Left lobe of liver (tissue), 2 donors: ENCODE measurements around the gene GCNT2. TPM values are rescaled to one million over a fixed set of nuclear protein-coding genes. Genes with fewer than 3 reads are reported as not detected.
"Not testable (repeated sequence)": the region's sequence is repeated elsewhere in the genome, so short reads cannot be mapped to it uniquely, and the experiment has no call there.

Experiments
- ATAC-seq: fragments of 200-7000 bp; cut with Tn5 transposase; one replicate; pipeline ENCODE4 v1.9.1; 2020; ENCODE audit warnings: mild to moderate bottlenecking, moderate library complexity
- DNase-seq: peaks from one replicate; pipeline ENCODE4 v3.0.0-alpha.2; 2020; ENCODE audit warnings: low spot score
- total RNA-seq: library from RNA; stranded (reverse); gene quantifications from one replicate; pipeline ENCODE4 v1.2.1, GENCODE V29; 2021
- donor health status: DM: no; HTN: no; CAD: no; lungs with moderate emphysema.
- donor health status: DM: no; HTN: yes; CAD: no.

GCNT2 gene
- total RNA-seq, 1 donor from 2014 or later: 9.4 TPM

DNA sequence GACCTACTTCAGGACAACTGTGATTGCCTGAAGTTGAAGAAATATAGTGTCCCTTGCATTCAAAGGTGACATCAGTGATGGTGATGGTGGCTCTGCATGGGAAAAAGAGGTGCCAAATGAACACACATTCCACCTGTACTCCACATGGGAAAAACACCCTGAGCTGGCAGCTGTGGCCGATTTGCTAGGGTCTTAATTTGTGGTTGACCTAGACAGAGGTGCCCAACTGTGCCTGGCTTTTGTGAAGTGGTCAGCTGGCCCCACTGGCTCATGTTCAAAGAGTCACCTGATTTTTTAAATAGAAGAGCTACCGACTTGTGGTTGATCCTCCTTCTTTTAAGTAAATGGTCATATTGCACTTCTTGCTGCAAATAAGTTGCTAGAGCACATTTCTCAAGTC is 7.6 kb upstream of the GCNT2 start:
- ATAC-seq: no peak
- no peak for DNase-seq

DNA sequence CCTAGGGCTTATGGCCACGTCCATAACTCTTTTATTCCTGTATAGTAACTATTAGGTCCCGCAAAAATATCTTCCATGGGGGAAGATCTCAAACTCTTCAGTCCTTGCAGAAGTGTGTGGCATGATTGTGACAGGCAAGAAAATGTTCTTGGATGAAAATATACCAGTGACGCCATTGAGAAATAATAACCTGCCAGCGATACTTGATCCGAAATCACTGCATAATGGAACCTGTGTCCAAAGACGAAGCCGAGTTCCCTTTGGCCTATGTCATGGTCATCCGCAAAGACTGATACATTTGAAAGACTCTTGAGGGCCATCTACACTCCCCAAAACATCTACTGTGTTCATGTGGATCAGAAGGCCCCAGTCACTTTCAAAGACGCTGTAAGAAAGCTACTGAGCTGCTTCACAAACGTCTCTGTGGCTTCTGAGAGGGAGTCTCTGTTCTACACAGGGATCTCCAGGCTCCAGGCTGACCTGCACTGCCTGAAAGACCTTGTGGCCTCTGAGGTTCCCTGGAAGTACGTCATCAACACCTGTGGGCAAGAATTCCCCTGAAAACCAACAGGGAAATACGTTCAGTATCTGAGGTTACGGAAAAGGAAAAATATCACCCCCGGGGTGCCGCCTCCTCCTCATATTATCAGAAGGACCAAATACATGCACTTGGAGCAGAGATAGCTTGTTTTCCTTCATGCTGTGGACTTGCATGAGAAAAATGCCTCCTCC is 6.9 kb upstream of the GCNT2 start:
- ATAC-seq (no peak), DNase-seq (no peak)

DNA sequence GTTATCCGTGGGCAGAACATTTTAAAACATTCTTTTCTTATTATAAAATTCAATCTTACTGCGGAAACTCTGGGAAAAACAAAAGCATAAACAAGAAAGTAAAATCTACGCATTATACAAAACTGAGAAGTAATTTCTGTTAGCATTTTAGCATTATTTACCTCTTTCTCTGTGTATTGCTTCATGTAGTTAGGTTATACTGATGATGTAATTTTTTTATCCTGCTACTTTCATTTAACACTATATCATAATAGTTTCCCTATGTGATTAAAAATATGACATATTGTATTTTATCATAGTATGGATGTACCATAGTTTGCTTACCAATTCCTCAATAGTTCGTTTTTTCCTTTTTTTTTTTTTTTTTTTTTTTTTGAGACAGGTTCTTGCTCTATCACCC is 4.2 kb upstream of the GCNT2 start:
- ATAC-seq (no peak), DNase-seq (no peak)

DNA sequence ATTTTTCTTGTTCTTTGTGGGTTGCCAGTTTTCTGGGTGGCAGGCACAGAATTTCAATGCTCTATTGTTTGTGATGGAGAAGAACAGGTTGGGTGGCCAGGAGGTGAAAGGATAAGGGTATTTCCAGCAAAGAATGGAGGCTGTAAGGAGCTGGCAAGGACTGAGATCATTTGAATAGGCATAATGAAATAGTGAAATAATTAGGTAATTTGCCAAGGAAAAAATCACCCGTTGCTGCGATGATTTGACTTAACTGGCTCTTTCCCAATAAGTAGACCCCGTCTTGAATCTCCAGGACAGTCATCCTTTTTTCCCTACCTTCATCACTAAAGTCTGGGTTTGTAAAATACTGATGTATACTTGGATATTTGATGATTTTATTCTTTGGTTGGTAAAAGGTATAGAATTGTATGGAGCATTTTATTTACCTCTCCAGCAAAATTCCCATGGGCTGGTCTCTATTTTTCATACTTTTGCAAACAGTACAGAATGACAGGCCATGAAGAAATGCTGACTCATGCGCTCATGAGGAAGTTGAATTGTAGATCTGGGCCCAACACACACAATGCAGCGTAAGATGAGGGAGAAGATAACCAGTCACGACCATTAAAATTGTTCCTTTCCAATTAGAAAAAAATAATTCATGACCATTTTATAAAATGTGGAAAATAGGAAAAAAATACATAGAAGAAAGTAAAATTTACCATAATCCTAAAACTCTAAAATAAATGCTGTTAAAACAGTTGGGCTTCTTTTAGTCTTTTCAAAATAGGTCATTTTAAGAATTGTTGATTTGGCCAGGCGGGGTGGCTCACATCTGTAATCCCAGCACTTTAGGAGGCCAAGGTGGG is 2.4 kb upstream of the GCNT2 start:
- DNase-seq (no peak), ATAC-seq (peak; percentile 39)

DNA sequence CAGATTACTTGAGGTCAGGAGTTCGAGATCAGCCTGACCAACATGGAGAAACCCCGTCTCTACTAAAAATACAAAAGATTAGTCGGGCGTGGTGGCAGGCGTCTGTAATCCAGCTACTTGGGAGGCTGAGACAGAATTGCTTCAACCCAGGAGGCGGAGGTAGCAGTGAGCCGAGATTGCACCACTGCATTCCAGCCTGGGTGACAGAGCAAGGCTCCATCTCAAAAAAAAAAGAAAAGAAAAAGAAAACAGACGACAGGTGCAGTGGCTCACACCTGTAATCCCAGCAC is 1.8 kb upstream of the GCNT2 start:
- not testable (repeated sequence) for ATAC-seq, DNase-seq

DNA sequence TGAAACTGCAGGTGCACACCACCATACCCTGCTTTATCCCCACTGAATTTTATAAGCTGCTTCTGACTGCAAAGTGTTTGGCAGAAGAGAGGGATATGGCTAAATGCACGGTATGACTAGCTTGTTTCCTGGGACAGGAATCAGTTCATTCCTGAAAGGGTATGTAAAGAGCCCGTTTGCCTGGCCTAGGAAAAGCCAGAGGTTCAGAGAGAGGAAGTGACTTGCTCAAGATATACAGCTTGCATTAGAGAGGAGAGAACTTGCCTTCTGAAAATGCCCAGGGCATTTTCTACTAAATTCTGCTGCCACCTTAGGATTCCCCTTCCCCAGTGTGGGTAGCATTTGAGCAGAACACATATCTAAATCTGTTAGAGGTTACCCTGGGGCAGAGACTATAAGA is 683 bp upstream of the GCNT2 start:
- DNase-seq: no peak
- ATAC-seq: no peak

DNA sequence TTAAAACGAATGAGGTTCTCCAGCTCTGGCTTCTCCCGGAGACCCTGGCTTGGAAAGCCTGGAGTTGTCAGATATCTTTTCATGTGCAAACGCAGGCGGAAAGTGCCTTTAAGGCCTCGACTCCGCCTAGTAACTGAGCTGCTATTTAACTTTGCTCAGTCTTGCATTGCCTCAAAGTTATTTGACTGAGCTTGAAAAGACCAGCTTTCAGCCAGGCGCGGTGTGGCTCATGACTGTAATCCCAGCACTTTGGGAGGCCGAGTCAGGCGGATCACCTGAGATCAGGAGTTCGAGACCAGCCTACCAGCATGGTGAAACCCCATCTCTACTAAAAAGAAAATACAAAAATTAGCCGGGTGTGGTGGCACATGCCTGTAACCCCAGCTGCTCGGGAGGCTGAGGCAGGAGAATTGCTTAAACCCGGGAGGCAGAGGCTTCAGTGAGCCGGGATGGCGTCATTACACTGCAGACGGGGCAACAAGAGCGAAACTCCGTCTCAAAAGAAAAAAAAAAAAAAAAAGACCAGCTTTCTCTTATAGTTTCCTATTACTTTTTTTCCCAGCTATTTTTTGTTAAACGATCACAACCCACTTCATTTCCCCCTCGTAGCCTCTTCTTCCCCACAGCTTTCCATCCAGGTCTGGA is 1.9 kb downstream of the GCNT2 start:
- ATAC-seq: no peak
- no peak for DNase-seq

DNA sequence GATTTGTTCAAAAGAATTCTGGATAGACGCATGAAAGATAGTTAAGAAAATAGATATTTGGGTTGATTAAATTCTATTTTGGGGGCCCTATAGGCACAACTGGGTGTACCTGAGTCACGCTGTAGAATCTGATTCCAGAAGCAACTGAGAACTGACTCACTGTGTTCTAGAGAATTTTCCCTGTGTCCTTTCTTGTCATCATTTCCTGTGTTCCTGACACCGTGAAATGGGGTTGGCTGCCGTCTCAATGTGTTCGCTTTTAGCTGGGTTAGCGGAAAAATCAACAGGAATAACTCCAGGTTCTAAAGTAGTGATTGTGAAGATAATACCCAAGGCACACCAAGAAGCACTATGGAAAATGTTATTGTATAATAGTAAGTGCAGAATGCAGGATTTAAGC is 5.0 kb downstream of the GCNT2 start:
- ATAC-seq (no peak), DNase-seq (no peak)

DNA sequence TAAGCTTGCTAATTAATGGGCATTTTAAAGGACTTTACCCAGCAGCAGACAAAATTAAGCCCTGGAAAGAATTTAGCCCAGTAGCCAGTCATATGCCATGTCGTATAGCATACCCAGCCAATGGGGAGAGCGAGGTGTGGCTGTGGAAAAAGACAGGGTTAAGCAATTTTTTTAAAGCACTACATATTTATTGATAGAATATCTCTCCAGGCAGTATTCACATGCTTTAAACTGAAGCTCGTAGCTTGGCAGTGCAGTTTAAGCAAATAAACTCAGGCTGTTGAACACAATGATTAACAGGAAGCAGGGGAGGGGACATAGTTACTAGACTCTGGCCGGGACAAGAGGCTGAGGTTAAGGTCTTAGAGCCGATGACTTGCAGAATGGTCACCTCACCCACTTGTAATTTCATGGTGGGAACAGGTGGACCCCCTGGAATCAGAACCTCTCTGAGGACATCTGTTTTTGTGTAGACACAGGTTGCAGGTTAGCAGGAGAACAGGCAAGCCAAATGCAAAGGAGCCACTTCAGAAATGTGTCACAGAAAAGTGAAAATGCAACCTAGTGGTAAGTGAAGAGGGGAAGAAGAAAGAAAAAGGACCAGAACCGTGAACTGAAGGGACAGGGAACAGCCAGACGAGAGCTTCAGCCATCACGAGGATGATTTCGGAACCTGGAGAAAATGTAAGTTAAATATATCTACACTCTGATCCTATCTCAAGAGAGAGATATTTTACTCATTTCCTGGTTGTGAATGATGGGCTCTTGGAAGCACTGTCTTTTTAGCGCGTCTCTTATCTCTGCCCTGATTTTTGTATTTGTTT is 7.2 kb downstream of the GCNT2 start:
- DNase-seq: peak; percentile 70
- ATAC-seq: peak; percentile 86

DNA sequence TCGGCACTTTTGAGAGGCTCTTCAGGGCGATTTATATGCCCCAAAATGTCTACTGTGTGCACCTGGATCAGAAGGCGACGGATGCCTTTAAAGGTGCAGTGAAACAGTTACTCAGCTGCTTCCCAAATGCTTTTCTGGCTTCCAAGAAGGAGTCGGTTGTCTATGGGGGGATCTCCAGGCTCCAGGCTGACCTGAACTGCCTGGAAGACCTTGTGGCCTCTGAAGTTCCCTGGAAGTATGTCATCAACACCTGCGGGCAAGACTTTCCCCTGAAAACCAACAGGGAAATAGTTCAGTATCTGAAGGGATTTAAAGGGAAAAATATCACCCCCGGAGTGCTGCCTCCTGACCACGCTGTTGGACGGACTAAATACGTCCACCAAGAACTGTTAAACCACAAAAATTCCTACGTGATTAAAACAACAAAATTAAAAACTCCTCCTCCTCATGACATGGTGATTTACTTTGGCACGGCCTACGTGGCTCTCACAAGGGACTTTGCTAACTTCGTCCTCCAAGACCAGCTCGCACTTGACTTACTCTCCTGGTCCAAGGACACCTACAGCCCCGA is 8.2 kb downstream of the GCNT2 start:
- peak; percentile 52 for DNase-seq
- ATAC-seq: peak; percentile 62

DNA sequence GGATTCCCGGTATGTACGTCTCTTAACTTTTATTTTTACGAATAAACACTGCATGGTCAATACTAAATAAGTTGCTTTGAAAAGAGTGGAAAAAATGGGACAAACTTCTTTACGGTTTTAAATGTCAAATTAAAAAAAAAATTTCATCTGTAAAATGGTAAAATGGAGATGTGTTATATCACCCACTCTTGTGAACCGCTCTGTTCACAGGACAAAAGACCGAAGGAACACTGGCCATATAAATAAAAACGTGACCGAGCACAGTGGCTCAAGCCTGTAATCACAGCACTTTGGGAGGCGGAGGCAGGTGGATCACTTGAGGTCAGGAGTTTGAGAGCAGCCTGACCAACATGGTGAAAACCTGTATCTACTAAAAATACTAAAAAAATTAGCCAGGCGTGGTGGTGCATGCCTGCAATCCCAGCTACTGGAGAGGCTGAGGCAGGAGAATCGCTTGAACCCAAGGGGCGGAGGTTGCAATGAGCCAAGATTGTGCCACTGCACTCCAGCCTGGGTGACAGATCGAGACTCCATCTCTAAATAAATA is 8.8 kb downstream of the GCNT2 start:
- ATAC-seq: peak; percentile 33
- not testable (repeated sequence) for DNase-seq

DNA sequence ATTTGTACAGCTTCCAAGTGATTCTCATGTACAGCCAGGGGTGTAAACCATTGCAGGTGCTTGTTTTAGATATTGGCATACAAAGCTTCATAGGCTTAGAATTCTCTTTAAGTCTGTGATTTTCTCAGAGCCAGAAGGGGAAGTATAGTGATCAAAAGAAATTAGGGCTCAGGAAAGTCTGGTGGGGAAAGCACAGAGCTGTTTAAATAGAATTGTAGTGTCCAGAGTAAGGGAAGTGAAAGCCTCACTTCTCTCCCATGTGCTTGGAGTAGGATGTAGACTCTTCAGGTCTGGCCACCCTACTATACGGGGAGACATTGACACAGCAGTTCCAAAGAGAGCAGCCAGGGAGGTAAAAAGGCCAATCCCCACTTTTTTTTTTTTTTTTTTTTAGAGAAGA is 10.4 kb downstream of the GCNT2 start:
- DNase-seq (no peak), ATAC-seq (no peak)

DNA sequence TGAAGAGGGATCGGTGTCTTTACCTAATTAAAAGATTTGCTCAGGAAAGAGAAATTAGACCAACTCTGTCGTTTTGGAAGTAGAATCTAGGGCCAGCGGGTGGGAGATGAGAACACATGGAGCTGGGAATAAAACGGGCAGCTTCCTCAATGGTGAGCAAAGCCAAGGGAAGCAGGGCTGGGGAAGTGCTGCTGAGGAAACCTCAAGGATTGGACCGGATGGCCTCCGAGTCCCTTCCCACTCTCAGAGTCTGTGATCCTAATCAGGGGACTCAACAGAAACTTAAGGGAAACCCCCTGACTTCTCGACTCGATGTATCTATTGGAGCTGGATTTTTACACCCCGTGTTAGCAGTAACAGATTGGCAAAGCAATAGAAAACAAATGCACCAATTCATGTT is 10.8 kb downstream of the GCNT2 start:
- ATAC-seq (no peak), DNase-seq (no peak)

DNA sequence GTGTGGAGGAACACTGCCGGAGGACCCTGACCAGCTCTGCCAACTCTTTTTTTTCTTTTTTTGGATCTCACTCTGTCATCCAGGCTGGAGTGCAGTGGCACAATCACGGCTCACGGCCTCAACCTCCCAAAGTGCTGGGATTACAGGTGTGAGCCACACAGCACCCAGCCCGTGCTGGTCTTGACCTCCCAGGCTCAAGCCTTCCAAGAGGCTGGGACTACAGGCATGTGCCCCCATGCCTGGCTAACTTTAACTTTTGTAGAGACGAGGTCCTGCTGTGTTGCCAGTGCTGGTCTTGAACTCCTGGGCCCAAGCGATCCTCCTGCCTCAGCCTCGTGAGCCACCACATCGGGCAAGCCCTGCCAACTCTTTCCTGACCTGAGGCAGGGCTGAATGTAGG is 11.2 kb downstream of the GCNT2 start:
- ATAC-seq: no peak
- no peak for DNase-seq

DNA sequence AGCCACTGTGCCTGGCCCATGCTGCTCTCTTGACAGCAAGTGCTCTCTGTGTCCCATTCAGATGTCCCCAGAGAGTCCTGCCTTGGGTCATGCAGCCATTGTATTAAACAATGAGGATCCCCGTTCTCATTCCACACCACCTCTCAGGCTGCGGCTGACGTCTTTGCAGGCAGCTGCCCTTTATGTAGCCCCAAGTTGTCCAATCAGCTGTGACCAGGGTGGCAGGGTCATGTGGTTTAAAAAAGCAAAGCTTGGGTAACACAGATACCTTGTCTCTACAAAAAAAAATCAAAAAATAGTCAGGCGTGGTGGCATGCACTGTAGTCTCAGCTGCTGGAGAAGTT is 13.2 kb downstream of the GCNT2 start:
- ATAC-seq: no peak
- DNase-seq: no peak

DNA sequence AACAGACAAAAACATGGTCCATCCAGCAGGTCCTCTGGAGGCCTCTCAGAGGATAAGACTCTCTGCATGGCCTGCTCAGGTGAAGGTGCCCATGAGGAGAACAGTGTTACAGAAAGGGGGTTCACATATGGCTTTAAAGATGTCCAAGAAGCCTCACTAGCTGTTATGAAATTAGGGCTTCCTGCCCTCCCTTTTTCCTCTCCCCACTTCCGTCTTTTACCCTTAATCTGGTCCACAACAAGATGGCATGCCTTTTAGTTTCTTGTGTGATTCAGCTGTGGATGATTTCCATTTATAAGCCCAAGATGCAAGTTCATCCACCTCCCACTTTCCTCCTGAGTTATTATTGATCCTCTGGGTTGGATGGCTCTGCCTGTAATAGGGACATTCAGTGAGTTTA is 14.0 kb downstream of the GCNT2 start:
- no peak for DNase-seq
- ATAC-seq: no peak

DNA sequence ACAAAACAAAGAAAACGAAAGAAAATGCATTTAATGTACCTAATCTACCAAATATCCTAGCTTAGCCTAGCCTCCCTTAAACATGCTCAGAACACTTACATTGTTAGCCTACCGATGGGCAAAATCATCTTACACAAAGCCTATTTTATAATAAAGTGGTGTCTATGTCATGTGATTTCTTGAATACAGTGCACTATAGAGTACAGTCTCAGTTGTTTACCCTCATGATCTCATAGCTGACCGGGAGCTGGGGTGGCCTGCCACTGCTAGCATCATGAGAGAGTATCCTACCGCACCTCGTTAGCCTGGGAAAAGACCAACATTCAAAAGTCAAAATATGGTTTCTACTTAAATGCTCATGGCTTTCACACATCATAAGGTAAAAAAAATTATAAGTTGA is 16.6 kb downstream of the GCNT2 start:
- no peak for DNase-seq
- ATAC-seq: no peak

DNA sequence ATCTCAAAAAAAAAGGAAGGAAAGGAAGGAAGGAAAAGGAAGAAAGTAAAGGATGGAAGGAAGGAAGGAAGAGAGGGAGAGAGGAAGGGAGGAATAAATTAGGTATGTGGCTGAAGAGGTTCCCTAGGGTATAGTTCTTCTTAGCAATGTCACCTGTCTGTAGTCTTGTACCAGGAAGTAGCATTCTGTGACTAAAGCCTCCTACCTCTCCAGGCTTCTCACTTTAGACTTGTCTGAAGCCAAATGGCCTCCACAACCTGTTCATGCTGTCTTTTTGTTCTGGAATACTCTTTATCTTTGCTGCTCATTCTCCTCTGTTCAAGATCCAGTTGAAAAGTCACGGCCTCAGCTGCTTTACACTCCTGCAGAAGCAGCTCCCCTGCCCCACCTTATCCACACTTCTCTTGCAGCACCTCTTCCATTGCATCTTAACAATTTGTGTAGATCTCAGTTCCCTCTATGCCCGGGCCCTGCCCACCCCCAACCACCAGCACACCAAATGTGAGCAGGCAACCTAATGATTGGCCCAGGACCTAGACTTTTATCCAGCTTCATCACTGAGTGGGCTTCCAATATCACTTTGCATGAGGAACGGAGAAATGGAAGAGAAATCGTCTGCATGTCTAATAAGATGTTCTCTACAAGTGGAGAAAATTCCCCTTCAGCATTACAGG is 19.1 kb downstream of the GCNT2 start:
- no peak for ATAC-seq
- DNase-seq: no peak

DNA sequence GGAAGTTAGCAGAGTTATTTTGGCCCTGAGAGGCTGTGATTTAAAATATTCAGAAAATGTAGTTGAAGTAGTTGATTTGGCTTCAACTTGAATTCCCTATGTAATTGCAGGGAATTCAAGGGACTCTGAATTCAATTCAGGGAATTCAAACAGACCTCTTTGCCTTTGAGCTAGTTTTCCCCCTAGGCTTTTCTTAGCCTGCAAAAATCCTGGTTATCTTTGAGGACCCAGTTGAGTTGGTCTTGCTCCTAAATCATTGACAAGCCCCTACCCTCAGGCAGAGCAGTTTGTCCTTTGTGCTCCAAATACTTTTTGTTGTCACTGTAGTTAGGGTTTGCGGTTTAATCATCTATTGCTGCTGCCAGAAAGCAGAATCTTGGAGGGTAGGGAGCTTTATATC is 20.4 kb downstream of the GCNT2 start:
- DNase-seq (no peak), ATAC-seq (no peak)

DNA sequence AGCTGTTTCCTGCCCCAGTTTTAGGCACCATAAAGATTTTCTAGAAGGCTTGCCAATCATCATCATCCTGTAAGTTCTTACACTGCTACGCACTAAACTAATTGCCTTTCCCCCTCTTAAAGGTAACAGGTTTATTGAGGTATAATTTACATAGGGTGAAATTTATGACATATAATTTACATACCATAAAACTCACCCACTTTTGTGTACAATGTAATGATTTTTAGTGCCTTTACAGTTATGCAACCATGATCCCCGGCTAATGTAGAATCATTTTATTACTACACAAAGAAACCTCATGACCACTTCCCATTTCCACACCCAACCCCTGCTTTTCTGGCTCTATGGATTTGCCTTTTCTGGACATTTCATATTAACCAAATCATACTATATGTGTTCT is 21.1 kb downstream of the GCNT2 start:
- ATAC-seq (no peak), DNase-seq (no peak)
